Gastroesophageal sphincter (tissue), 4 donors: ENCODE measurements around the gene CACNA1D. TPM values are rescaled to one million over a fixed set of nuclear protein-coding genes. Genes with fewer than 3 reads are reported as not detected.

Experiments used
- ATAC-seq: fragments of 150-250 bp; one replicate; pipeline ENCODE4 v1.9.1; 2016; ENCODE audit warnings: mild to moderate bottlenecking, moderate library complexity
- H3K27ac ChIP-seq, 4 donors: fragments of 200-600 bp; sonication (generic) in 3 of 4; 1 replicate in 3 of 4; 2 replicates in 1 of 4; pipeline ENCODE4 v1.5.1; 2016 to 2019
- H3K27me3 ChIP-seq: fragments of 200-600 bp; sonication (generic); one replicate; pipeline ENCODE4 v1.5.1; 2019
- H3K36me3 ChIP-seq, 2 donors: fragments of 200-600 bp; sonication (generic); one replicate each; pipeline ENCODE4 v1.5.1; 2019; ENCODE audit warnings: control low read depth in 1 of 2
- H3K4me1 ChIP-seq, 3 donors: fragments of 200-600 bp; sonication (generic); 1 replicate in 2 of 3; 2 replicates in 1 of 3; pipeline ENCODE4 v1.5.1; 2016 to 2019; ENCODE audit warnings: control low read depth in 2 of 3
- H3K4me3 ChIP-seq, 2 donors: fragments of 200-600 bp; sonication (generic); one replicate each; pipeline ENCODE4 v1.5.1; 2019; ENCODE audit warnings: mild to moderate bottlenecking in 1 of 2, moderate library complexity in 1 of 2
- H3K9me3 ChIP-seq, 3 donors: fragments of 200-600 bp; sonication (generic); one replicate each; pipeline ENCODE4 v1.5.1; 2017 to 2019; ENCODE audit warnings: control low read depth in 2 of 3
- EP300 ChIP-seq: sonication (generic); formaldehyde crosslinking; IDR thresholded peaks from one replicate; pipeline ENCODE4 v1.6.1; 2017; ENCODE audit warnings: antibody characterized with exemption, mild to moderate bottlenecking
- POLR2A ChIP-seq, 2 donors: fragments of 450-650 bp; IDR thresholded peaks; one replicate each; pipeline ENCODE4 v1.6.1; 2017; ENCODE audit warnings: antibody characterized with exemption in 2 of 2, mild to moderate bottlenecking in 2 of 2, moderate library complexity in 1 of 2
- POLR2AphosphoS5 ChIP-seq: sonication (generic); formaldehyde crosslinking; IDR thresholded peaks from one replicate; pipeline ENCODE4 v1.6.1; 2017; ENCODE audit warnings: antibody characterized with exemption
- WGBS, 2 donors: methylation state at CpG; one replicate each; pipeline ENCODE4 v1.1.5; 2018; ENCODE audit warnings: low coverage in 1 of 2; 5-methylcytosine and 5-hydroxymethylcytosine counted together
- total RNA-seq, 4 donors: library from RNA; depleted of rRNA; stranded (reverse); fragments of >200 nt; gene quantifications; one replicate each; pipeline ENCODE4 v1.1.0, GENCODE V29; 2016
- TF ChIP-seq, protein P1 (sequence below), 4 experiments: fragments of 200-600 bp in 2 of 4; fragments of 450-650 bp in 2 of 4; sonication (generic) in 1 of 4; IDR thresholded peaks; one replicate each; pipeline ENCODE4 v1.5.1; 2017 to 2019; ENCODE audit warnings: antibody characterized with exemption in 4 of 4, mild to moderate bottlenecking in 2 of 4, moderate library complexity in 2 of 4

CACNA1D gene
- total RNA-seq, 4 donors from 2014 or later: 0.52 to 5.7 (median 3.6) TPM

- no peaks in the 10 kb centered on the region for H3K36me3 ChIP-seq
- no peak for ATAC-seq
- no peaks in the 10 kb centered on the region for H3K27me3 ChIP-seq
- H3K4me3 ChIP-seq: no peak overlapping the region
- TF ChIP-seq, protein P1, sequence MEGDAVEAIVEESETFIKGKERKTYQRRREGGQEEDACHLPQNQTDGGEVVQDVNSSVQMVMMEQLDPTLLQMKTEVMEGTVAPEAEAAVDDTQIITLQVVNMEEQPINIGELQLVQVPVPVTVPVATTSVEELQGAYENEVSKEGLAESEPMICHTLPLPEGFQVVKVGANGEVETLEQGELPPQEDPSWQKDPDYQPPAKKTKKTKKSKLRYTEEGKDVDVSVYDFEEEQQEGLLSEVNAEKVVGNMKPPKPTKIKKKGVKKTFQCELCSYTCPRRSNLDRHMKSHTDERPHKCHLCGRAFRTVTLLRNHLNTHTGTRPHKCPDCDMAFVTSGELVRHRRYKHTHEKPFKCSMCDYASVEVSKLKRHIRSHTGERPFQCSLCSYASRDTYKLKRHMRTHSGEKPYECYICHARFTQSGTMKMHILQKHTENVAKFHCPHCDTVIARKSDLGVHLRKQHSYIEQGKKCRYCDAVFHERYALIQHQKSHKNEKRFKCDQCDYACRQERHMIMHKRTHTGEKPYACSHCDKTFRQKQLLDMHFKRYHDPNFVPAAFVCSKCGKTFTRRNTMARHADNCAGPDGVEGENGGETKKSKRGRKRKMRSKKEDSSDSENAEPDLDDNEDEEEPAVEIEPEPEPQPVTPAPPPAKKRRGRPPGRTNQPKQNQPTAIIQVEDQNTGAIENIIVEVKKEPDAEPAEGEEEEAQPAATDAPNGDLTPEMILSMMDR (IDR thresholded peaks at IDR 0.05): no peak
- TF ChIP-seq EP300 (no peak), POLR2A (IDR thresholded peaks at IDR 0.05) (no peak), POLR2AphosphoS5 (no peak)
- no peaks in the 10 kb centered on the region for H3K4me1 ChIP-seq
- H3K27ac ChIP-seq: no peak overlapping the region
- no peaks in the 10 kb centered on the region for H3K9me3 ChIP-seq
- WGBS, 2 donors: 92% methylated on average over 2 of the region's 3 CpGs; no CpG with 5 or more reads in 1 of the 2 donors
Observed at GRCh38 chr3:53792866-53793265, 298.5 kb downstream of the CACNA1D start.

GRCh38 chr3:53794597-53794996 lies 300.2 kb downstream of the CACNA1D start:
- ATAC-seq: no peak
- WGBS, 2 donors: 70 to 74% methylated on average over 2 to 3 of the region's 3 CpGs
- H3K9me3 ChIP-seq: no peaks in the 10 kb centered on the region
- no peaks in the 10 kb centered on the region for H3K36me3 ChIP-seq
- no peaks in the 10 kb centered on the region for H3K4me1 ChIP-seq
- H3K27ac ChIP-seq: no peak overlapping the region
- no peak for TF ChIP-seq POLR2A (IDR thresholded peaks at IDR 0.05)
- TF ChIP-seq EP300: no peak
- TF ChIP-seq, protein P1 (IDR thresholded peaks at IDR 0.05): no peak
- no peak for TF ChIP-seq POLR2AphosphoS5
- H3K27me3 ChIP-seq: no peaks in the 10 kb centered on the region
- H3K4me3 ChIP-seq: no peak overlapping the region

DNA sequence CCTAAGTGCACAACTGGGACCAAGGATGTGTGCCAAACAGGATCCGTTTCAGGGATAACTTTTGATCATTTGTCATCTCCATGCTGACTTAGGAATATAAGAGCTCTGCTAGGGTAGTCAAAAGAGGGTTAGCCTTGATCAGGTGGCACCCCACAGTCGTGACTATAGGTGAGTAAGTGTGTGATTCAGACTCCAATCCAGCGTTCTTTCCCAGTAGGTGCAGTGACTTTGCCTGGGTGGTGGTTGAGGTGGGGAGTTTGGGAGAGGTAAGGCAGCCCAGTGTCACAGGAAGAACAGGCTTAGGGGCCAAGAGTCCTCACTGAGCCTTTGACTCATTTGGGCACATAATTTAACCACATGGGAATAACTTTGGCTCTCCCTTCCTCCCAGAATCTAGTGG lies 300.8 kb downstream of the CACNA1D start:
- no peaks in the 10 kb centered on the region for H3K9me3 ChIP-seq
- no peaks in the 10 kb centered on the region for H3K27me3 ChIP-seq
- no peaks in the 10 kb centered on the region for H3K4me1 ChIP-seq
- ATAC-seq: no peak
- H3K4me3 ChIP-seq: no peak overlapping the region
- no peak overlapping the region for H3K27ac ChIP-seq
- 43 to 100% methylated on average over 1 to 2 of the region's 3 CpGs for WGBS, 2 donors
- no peak for TF ChIP-seq POLR2A (IDR thresholded peaks at IDR 0.05)
- TF ChIP-seq EP300: no peak
- TF ChIP-seq, protein P1 (IDR thresholded peaks at IDR 0.05): no peak
- no peak for TF ChIP-seq POLR2AphosphoS5
- H3K36me3 ChIP-seq: no peaks in the 10 kb centered on the region

DNA sequence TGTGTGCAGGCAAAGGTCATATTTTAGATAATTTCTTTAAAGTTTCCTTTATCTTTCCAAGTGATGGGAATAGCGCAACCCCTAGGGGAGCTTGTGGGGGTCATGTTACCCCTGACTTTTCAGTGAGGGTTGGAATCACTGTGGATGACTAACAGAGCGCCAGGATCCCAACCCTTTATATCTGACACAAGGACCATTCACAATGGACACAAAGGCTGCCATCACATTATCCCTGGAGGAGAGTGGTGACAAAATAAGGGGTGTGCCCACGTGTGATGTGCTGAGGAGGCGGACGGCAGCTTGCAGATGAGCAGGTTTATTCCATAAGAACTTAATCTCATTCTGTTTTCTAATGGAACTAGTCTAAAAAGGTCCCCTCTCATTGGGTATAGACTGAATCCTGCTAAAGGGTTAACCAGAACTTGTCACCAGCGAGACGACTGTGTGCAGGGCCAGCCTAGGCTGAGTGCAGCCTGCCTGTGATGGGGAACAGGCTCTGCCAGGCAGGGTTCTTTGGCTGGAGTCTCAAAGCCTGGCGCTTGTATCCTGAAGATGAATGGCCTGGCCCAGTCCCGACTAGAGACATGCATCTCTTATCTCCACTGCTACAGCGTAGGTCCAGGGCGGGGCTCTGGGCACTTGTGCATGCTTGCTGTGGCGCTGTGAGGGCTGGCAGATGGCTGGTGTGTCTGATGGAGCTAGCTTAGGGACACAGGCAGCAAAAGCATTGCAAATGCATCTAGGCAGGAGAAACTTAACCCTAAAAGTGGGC lies 301.6 kb downstream of the CACNA1D start:
- Histone ChIP-seq H3K4me1 (no peaks in the 10 kb centered on the region), H3K27me3 (no peaks in the 10 kb centered on the region), H3K4me3 (no peak overlapping the region), H3K36me3 (no peaks in the 10 kb centered on the region), H3K27ac (no peak overlapping the region), H3K9me3 (no peaks in the 10 kb centered on the region)
- TF ChIP-seq, protein P1 (IDR thresholded peaks at IDR 0.05): no peak
- TF ChIP-seq POLR2AphosphoS5: no peak
- TF ChIP-seq EP300: no peak
- no peak for TF ChIP-seq POLR2A (IDR thresholded peaks at IDR 0.05)
- WGBS, 2 donors: 56 to 57% methylated on average over 8 to 9 of the region's 12 CpGs
- ATAC-seq: no peak

DNA sequence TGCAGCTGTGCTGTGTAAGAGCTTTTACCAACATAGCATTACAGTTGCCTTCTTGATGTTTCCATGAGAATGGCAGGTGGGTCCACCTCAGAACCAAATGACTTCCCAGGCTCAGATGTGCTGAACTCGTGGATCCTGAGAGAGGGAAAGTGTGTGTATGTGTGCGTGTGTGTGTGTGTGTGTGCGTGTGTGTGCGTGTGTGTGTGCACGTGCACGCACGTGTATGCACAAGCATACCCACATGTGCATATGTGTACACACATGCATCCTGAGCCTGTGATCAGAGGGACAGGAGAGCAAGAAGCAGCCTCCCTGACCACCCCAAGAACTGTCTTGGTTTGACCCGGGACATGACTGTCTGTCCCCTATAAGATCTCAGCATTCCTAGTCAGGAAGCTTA lies 303.7 kb downstream of the CACNA1D start:
- Histone ChIP-seq H3K4me3 (no peak overlapping the region), H3K36me3 (no peaks in the 10 kb centered on the region), H3K9me3 (no peaks in the 10 kb centered on the region), H3K27me3 (no peaks in the 10 kb centered on the region), H3K4me1 (no peaks in the 10 kb centered on the region), H3K27ac (no peak overlapping the region)
- TF ChIP-seq EP300 (no peak), POLR2AphosphoS5 (no peak), POLR2A (IDR thresholded peaks at IDR 0.05) (no peak)
- TF ChIP-seq, protein P1 (IDR thresholded peaks at IDR 0.05): no peak
- 94% methylated on average over 7 of the region's 8 CpGs; no CpG with 5 or more reads in 1 of the 2 donors for WGBS, 2 donors
- no peak for ATAC-seq
